ENCODE measurements around the gene ERAL1. TPM values are rescaled to one million over a fixed set of nuclear protein-coding genes. Genes with fewer than 3 reads are reported as not detected.

Gene ERAL1
- total RNA-seq, 1 donor from 2014 or later: 31.8 TPM

- TF ChIP-seq CTCF (IDR thresholded peaks at IDR 0.05): no peak
- Mint-ChIP-seq H3K4me1 (ENCODE audit: low read depth) (no peaks in the 10 kb centered on the region), H3K9me3 (ENCODE audit: low read depth) (no peaks in the 10 kb centered on the region), H3K36me3 (ENCODE audit: low read depth) (no peaks in the 10 kb centered on the region), H3K27me3 (ENCODE audit: low read depth) (no peaks in the 10 kb centered on the region), H3K27ac (ENCODE audit: unreplicated experiment) (no peak overlapping the region), H3K4me3 (ENCODE audit: unreplicated experiment) (no peak overlapping the region)
- no peak for DNase-seq (ENCODE audit: low spot score)
Observed at GRCh38 chr17:28865946-28866752, 11.3 kb downstream of the ERAL1 start.

GRCh38 chr17:28867276-28867675, 12.5 kb downstream of the ERAL1 start:
- H3K4me3 Mint-ChIP-seq (ENCODE audit: unreplicated experiment): no peak overlapping the region
- no peak for DNase-seq (ENCODE audit: low spot score)
- TF ChIP-seq CTCF (IDR thresholded peaks at IDR 0.05): no peak
- no peaks in the 10 kb centered on the region for H3K27me3 Mint-ChIP-seq (ENCODE audit: low read depth)
- H3K9me3 Mint-ChIP-seq (ENCODE audit: low read depth): no peaks in the 10 kb centered on the region
- H3K4me1 Mint-ChIP-seq (ENCODE audit: low read depth): no peaks in the 10 kb centered on the region
- H3K27ac Mint-ChIP-seq (ENCODE audit: unreplicated experiment): no peak overlapping the region
- no peaks in the 10 kb centered on the region for H3K36me3 Mint-ChIP-seq (ENCODE audit: low read depth)

- no peak for TF ChIP-seq CTCF (IDR thresholded peaks at IDR 0.05)
- DNase-seq (ENCODE audit: low spot score): no peak
- no peak overlapping the region for H3K27ac Mint-ChIP-seq (ENCODE audit: unreplicated experiment)
- no peaks in the 10 kb centered on the region for H3K4me1 Mint-ChIP-seq (ENCODE audit: low read depth)
- H3K9me3 Mint-ChIP-seq (ENCODE audit: low read depth): no peaks in the 10 kb centered on the region
- H3K36me3 Mint-ChIP-seq (ENCODE audit: low read depth): no peaks in the 10 kb centered on the region
- no peaks in the 10 kb centered on the region for H3K27me3 Mint-ChIP-seq (ENCODE audit: low read depth)
- no peak overlapping the region for H3K4me3 Mint-ChIP-seq (ENCODE audit: unreplicated experiment)
Observed at GRCh38 chr17:28871056-28871579, 16.3 kb downstream of the ERAL1 start.

GRCh38 chr17:28873839-28874238, 19.0 kb downstream of the ERAL1 start:
- Mint-ChIP-seq H3K27me3 (ENCODE audit: low read depth) (no peaks in the 10 kb centered on the region), H3K9me3 (ENCODE audit: low read depth) (no peaks in the 10 kb centered on the region), H3K4me3 (ENCODE audit: unreplicated experiment) (no peak overlapping the region), H3K27ac (ENCODE audit: unreplicated experiment) (no peak overlapping the region), H3K36me3 (ENCODE audit: low read depth) (peaks cover 3% of the 10 kb centered on the region), H3K4me1 (ENCODE audit: low read depth) (no peaks in the 10 kb centered on the region)
- no peak for DNase-seq (ENCODE audit: low spot score)
- no peak for TF ChIP-seq CTCF (IDR thresholded peaks at IDR 0.05)

GRCh38 chr17:28874750-28875149, 19.9 kb downstream of the ERAL1 start:
- no peak for DNase-seq (ENCODE audit: low spot score)
- no peak overlapping the region for H3K27ac Mint-ChIP-seq (ENCODE audit: unreplicated experiment)
- peaks cover 7% of the 10 kb centered on the region for H3K36me3 Mint-ChIP-seq (ENCODE audit: low read depth)
- no peaks in the 10 kb centered on the region for H3K4me1 Mint-ChIP-seq (ENCODE audit: low read depth)
- TF ChIP-seq CTCF (IDR thresholded peaks at IDR 0.05): no peak
- H3K4me3 Mint-ChIP-seq (ENCODE audit: unreplicated experiment): no peak overlapping the region
- H3K27me3 Mint-ChIP-seq (ENCODE audit: low read depth): no peaks in the 10 kb centered on the region
- H3K9me3 Mint-ChIP-seq (ENCODE audit: low read depth): no peaks in the 10 kb centered on the region

Data from chondrocyte (in vitro differentiated cells).